ENCODE data around the gene DMXL1.
"Not testable (repeated sequence)": the region's sequence is repeated elsewhere in the genome, so short reads cannot be mapped to it uniquely, and the experiment has no call there.

DMXL1 gene

GRCh38 chr5:119123280-119123679 is 52.4 kb downstream of the DMXL1 start:
- DNase-seq (ENCODE audit: insufficient read length, low spot score), result no peak
- no peak for TF ChIP-seq POLR2A (IDR thresholded peaks at IDR 0.05; ENCODE audit: low read depth, low read length)
- no peak for FAIRE-seq

- no peak for FAIRE-seq
- no peak for TF ChIP-seq POLR2A (IDR thresholded peaks at IDR 0.05; ENCODE audit: low read depth, low read length)
- DNase-seq (ENCODE audit: insufficient read length, low spot score), result no peak
Measured at GRCh38 chr5:119129770-119130169, 58.9 kb downstream of the DMXL1 start.

- no peak for FAIRE-seq
- TF ChIP-seq POLR2A (IDR thresholded peaks at IDR 0.05; ENCODE audit: low read depth, low read length), result no peak
- DNase-seq (ENCODE audit: insufficient read length, low spot score), result no peak
Measured at GRCh38 chr5:119131530-119132304, 60.8 kb downstream of the DMXL1 start.

- not testable (repeated sequence) for DNase-seq (ENCODE audit: insufficient read length, low spot score); FAIRE-seq
Measured at GRCh38 chr5:119135743-119136142, 64.9 kb downstream of the DMXL1 start.

- DNase-seq (ENCODE audit: insufficient read length, low spot score), result no peak
- TF ChIP-seq POLR2A (IDR thresholded peaks at IDR 0.05; ENCODE audit: low read depth, low read length), result no peak
- no peak for FAIRE-seq
Measured at GRCh38 chr5:119136666-119137318, 65.9 kb downstream of the DMXL1 start.

- no peak for DNase-seq (ENCODE audit: insufficient read length, low spot score)
- FAIRE-seq, result no peak
- no peak for TF ChIP-seq POLR2A (IDR thresholded peaks at IDR 0.05; ENCODE audit: low read depth, low read length)
Measured at GRCh38 chr5:119153629-119154028, 82.7 kb downstream of the DMXL1 start.

GRCh38 chr5:119158144-119158543 is 87.3 kb downstream of the DMXL1 start:
- FAIRE-seq (no peak), DNase-seq (ENCODE audit: insufficient read length, low spot score) (no peak)
- TF ChIP-seq POLR2A (IDR thresholded peaks at IDR 0.05; ENCODE audit: low read depth, low read length), result no peak

GRCh38 chr5:119161430-119161829 is 90.5 kb downstream of the DMXL1 start:
- TF ChIP-seq POLR2A (IDR thresholded peaks at IDR 0.05; ENCODE audit: low read depth, low read length), result no peak

GRCh38 chr5:119166026-119166425 is 95.1 kb downstream of the DMXL1 start:
- no peak for DNase-seq (ENCODE audit: insufficient read length, low spot score)
- no peak for FAIRE-seq
- TF ChIP-seq POLR2A (IDR thresholded peaks at IDR 0.05; ENCODE audit: low read depth, low read length), result no peak

More at GRCh38 chr5:119161430-119161829, 90.5 kb downstream of the DMXL1 start:
- no peak for FAIRE-seq
- no peak for DNase-seq (ENCODE audit: insufficient read length, low spot score)

- TF ChIP-seq POLR2A (IDR thresholded peaks at IDR 0.05; ENCODE audit: low read depth, low read length), result no peak
- DNase-seq (ENCODE audit: insufficient read length, low spot score), result no peak
- FAIRE-seq, result no peak
Measured at GRCh38 chr5:119168401-119168800, 97.5 kb downstream of the DMXL1 start.

GRCh38 chr5:119171686-119172085 is 100.8 kb downstream of the DMXL1 start:
- FAIRE-seq (no peak), DNase-seq (ENCODE audit: insufficient read length, low spot score) (no peak)
- TF ChIP-seq POLR2A (IDR thresholded peaks at IDR 0.05; ENCODE audit: low read depth, low read length), result no peak

GRCh38 chr5:119174578-119175163 is 103.8 kb downstream of the DMXL1 start:
- TF ChIP-seq POLR2A (IDR thresholded peaks at IDR 0.05; ENCODE audit: low read depth, low read length), result no peak
- no peak for FAIRE-seq
- no peak for DNase-seq (ENCODE audit: insufficient read length, low spot score)

- no peak for FAIRE-seq
- no peak for DNase-seq (ENCODE audit: insufficient read length, low spot score)
- TF ChIP-seq POLR2A (IDR thresholded peaks at IDR 0.05; ENCODE audit: low read depth, low read length), result no peak
Measured at GRCh38 chr5:119176785-119177184, 105.9 kb downstream of the DMXL1 start.

- no peak for DNase-seq (ENCODE audit: insufficient read length, low spot score)
- TF ChIP-seq POLR2A (IDR thresholded peaks at IDR 0.05; ENCODE audit: low read depth, low read length), result no peak
- no peak for FAIRE-seq
Measured at GRCh38 chr5:119177226-119177625, 106.3 kb downstream of the DMXL1 start.

GRCh38 chr5:119178435-119178834 is 107.5 kb downstream of the DMXL1 start:
- no peak for DNase-seq (ENCODE audit: insufficient read length, low spot score)
- no peak for FAIRE-seq
- no peak for TF ChIP-seq POLR2A (IDR thresholded peaks at IDR 0.05; ENCODE audit: low read depth, low read length)
